SU-DHL-6 (cell line): ENCODE results near the gene C1QTNF2.
"Not testable (repeated sequence)": the region's sequence is repeated elsewhere in the genome, so short reads cannot be mapped to it uniquely, and the experiment has no call there.

Experiments used
- H2AFZ ChIP-seq: fragments of 200-600 bp; sonication (generic); 2 replicates; pipeline ENCODE4 v1.6.1; 2014; ENCODE audit warnings: low read depth, mild to moderate bottlenecking, moderate library complexity, mixed read lengths, antibody characterized with exemption, low read length; ENCODE audit not compliant: severe bottlenecking
- H3F3A ChIP-seq: fragments of 200-600 bp; shearing (Covaris generic); 2 replicates; pipeline ENCODE4 v1.6.0; 2016; ENCODE audit warnings: antibody characterized with exemption, mild to moderate bottlenecking; ENCODE audit not compliant: insufficient read depth
- H3K27ac ChIP-seq: fragments of 200-600 bp; sonication (generic); 2 replicates; pipeline ENCODE4 v1.5.1; 2016; ENCODE audit warnings: low read depth, mild to moderate bottlenecking, low read length, moderate library complexity, mixed read lengths
- H3K27me3 ChIP-seq: fragments of 200-600 bp; sonication (generic), shearing (Covaris generic); 2 replicates; pipeline ENCODE4 v1.6.0; 2014; ENCODE audit warnings: mild to moderate bottlenecking, low read length
- H3K36me3 ChIP-seq: fragments of 200-600 bp; sonication (generic); 2 replicates; pipeline ENCODE4 v1.6.1; 2014; ENCODE audit warnings: mild to moderate bottlenecking, low read length, mixed read lengths
- H3K4me2 ChIP-seq: fragments of 300-600, 200-600 bp; shearing (Covaris generic), sonication (generic); 2 replicates; pipeline ENCODE4 v1.6.0; 2014; ENCODE audit warnings: low read length, low read depth, mild to moderate bottlenecking; ENCODE audit not compliant: poor library complexity, severe bottlenecking
- H3K4me3 ChIP-seq: fragments of 200-600 bp; sonication (generic); 2 replicates; pipeline ENCODE4 v1.5.1; 2014; ENCODE audit warnings: antibody characterized with exemption, low read length, mild to moderate bottlenecking, mixed read lengths; ENCODE audit not compliant: insufficient read depth, poor library complexity, severe bottlenecking
- H3K79me2 ChIP-seq: fragments of 200-600 bp; sonication (generic); 2 replicates; pipeline ENCODE4 v1.6.1; 2014; ENCODE audit warnings: mild to moderate bottlenecking, low read length, moderate library complexity; ENCODE audit not compliant: insufficient read depth
- H3K9ac ChIP-seq: fragments of 200-600 bp; sonication (generic); 2 replicates; pipeline ENCODE4 v1.7.0; 2014; ENCODE audit warnings: mild to moderate bottlenecking, low read length
- H3K9me2 ChIP-seq: fragments of 200-600 bp; sonication (generic); replicated peaks from 2 replicates; pipeline ENCODE4 v1.6.1; 2014; ENCODE audit warnings: low read length; ENCODE audit not compliant: insufficient read depth
- H3K9me3 ChIP-seq: fragments of 200-600 bp; sonication (generic); 2 replicates; pipeline ENCODE4 v1.6.1; 2014; ENCODE audit warnings: low read length, mixed read lengths; ENCODE audit not compliant: insufficient read depth
- H4K20me1 ChIP-seq: fragments of 200-600 bp; sonication (generic); 2 replicates; pipeline ENCODE4 v1.6.1; 2014; ENCODE audit warnings: low read depth, mild to moderate bottlenecking, antibody characterized with exemption, low read length, moderate library complexity, mixed read lengths
- CTCF ChIP-seq: fragments of 200-600 bp; sonication (generic); IDR thresholded peaks from one replicate; pipeline ENCODE4 v1.5.1; 2017; ENCODE audit warnings: antibody characterized with exemption, mild to moderate bottlenecking, low read length, moderate library complexity; ENCODE audit not compliant: insufficient read depth, poor library complexity, severe bottlenecking
- EZH2phosphoT487 ChIP-seq: fragments of 200-600 bp; sonication (generic), shearing (Covaris generic); conservative IDR thresholded peaks from 2 replicates; pipeline ENCODE4 v1.6.1; 2018; ENCODE audit warnings: mild to moderate bottlenecking, antibody characterized with exemption, low read length, moderate library complexity, mixed read lengths

The C1QTNF2 gene

GRCh38 chr5:160342413-160342941 is 27.9 kb downstream of the C1QTNF2 start:
- no peak overlapping the region for H3K4me3 ChIP-seq

GRCh38 chr5:160341309-160341870 is 29.0 kb downstream of the C1QTNF2 start:
- Histone ChIP-seq H2AFZ (no peak overlapping the region), H4K20me1 (no peaks in the 10 kb centered on the region), H3K4me2 (no peak overlapping the region), H3K4me3 (no peak overlapping the region), H3K36me3 (no peaks in the 10 kb centered on the region), H3K9ac (no peak overlapping the region), H3K27ac (no peak overlapping the region), H3F3A (no peaks in the 10 kb centered on the region), H3K9me2 (no peaks in the 10 kb centered on the region), H3K27me3 (no peaks in the 10 kb centered on the region), H3K79me2 (no peaks in the 10 kb centered on the region), H3K9me3 (no peaks in the 10 kb centered on the region)
- no peak for TF ChIP-seq EZH2phosphoT487
- TF ChIP-seq CTCF: no peak

More at GRCh38 chr5:160342413-160342941, 27.9 kb downstream of the C1QTNF2 start:
- Histone ChIP-seq H3K4me2 (no peak overlapping the region), H3K9ac (no peak overlapping the region), H2AFZ (no peak overlapping the region), H3F3A (no peaks in the 10 kb centered on the region), H3K9me3 (no peaks in the 10 kb centered on the region), H3K79me2 (no peaks in the 10 kb centered on the region), H3K36me3 (no peaks in the 10 kb centered on the region), H3K27me3 (no peaks in the 10 kb centered on the region), H3K9me2 (no peaks in the 10 kb centered on the region), H4K20me1 (no peaks in the 10 kb centered on the region), H3K27ac (no peak overlapping the region)
- no peak for TF ChIP-seq CTCF
- TF ChIP-seq EZH2phosphoT487: no peak

- H3F3A ChIP-seq, H3K9me2 ChIP-seq, H3K27ac ChIP-seq, H3K9ac ChIP-seq, H3K79me2 ChIP-seq, H3K27me3 ChIP-seq, H3K4me2 ChIP-seq, H2AFZ ChIP-seq, H3K9me3 ChIP-seq, H4K20me1 ChIP-seq, H3K4me3 ChIP-seq, H3K36me3 ChIP-seq: not testable (repeated sequence)
These were observed 29.9 kb downstream of the C1QTNF2 start for GRCh38 chr5:160340513-160340912.

GRCh38 chr5:160339406-160340130 is 30.9 kb downstream of the C1QTNF2 start:
- Histone ChIP-seq H4K20me1 (no peaks in the 10 kb centered on the region), H3K27me3 (no peaks in the 10 kb centered on the region), H3F3A (no peaks in the 10 kb centered on the region), H3K36me3 (no peaks in the 10 kb centered on the region), H3K4me3 (no peak overlapping the region), H2AFZ (no peak overlapping the region), H3K27ac (no peak overlapping the region), H3K9ac (no peak overlapping the region), H3K79me2 (no peaks in the 10 kb centered on the region), H3K4me2 (no peak overlapping the region), H3K9me3 (no peaks in the 10 kb centered on the region), H3K9me2 (no peaks in the 10 kb centered on the region)
- TF ChIP-seq CTCF (no peak), EZH2phosphoT487 (no peak)

GRCh38 chr5:160334716-160335115 is 35.7 kb downstream of the C1QTNF2 start:
- H3K27me3 ChIP-seq, H3F3A ChIP-seq, H3K27ac ChIP-seq, H2AFZ ChIP-seq, H3K36me3 ChIP-seq, H3K9me3 ChIP-seq, H3K9ac ChIP-seq, H3K79me2 ChIP-seq, H3K9me2 ChIP-seq, H4K20me1 ChIP-seq, H3K4me2 ChIP-seq, H3K4me3 ChIP-seq: not testable (repeated sequence)
